ENCODE data around the gene ILF2. TPM values are rescaled to one million over a fixed set of nuclear protein-coding genes. Genes with fewer than 3 reads are reported as not detected.

The ILF2 gene
- total and polyA plus RNA-seq, 2 of the 13 experiments (the other 11 are each of a cell fraction or from before 2014, with no cell fraction given), result 292 to 366 TPM

- no peak for TF ChIP-seq ZNF362 (CRISPR knock-in tag; IDR thresholded peaks at IDR 0.05; ENCODE audit: borderline replicate concordance)
- no peak for TF ChIP-seq ZNF230 (CRISPR knock-in tag; IDR thresholded peaks at IDR 0.05)
- peak; percentile 58 for TF ChIP-seq POLR2AphosphoS5 (IDR thresholded peaks at IDR 0.05; ENCODE audit: low read depth, low read length)
- TF ChIP-seq POLR2G (IDR thresholded peaks at IDR 0.05; ENCODE audit: low read depth, low read length), result peak; percentile 71
- TF ChIP-seq ZNF549 (CRISPR knock-in tag; IDR thresholded peaks at IDR 0.05), result no peak
- TF ChIP-seq HBP1 (CRISPR knock-in tag; IDR thresholded peaks at IDR 0.05; ENCODE audit: low read depth), result no peak
- TF ChIP-seq ZNF770 (CRISPR knock-in tag; IDR thresholded peaks at IDR 0.05), result no peak
- peak; percentile 94 for TF ChIP-seq RBM22 (optimal IDR thresholded peaks at IDR 0.05; ENCODE audit: low read length)
- TF ChIP-seq ZSCAN20 (CRISPR knock-in tag; IDR thresholded peaks at IDR 0.05; ENCODE audit: borderline replicate concordance), result no peak
- no peak for TF ChIP-seq SOX5 (CRISPR knock-in tag; IDR thresholded peaks at IDR 0.05; ENCODE audit: borderline replicate concordance)
- TF ChIP-seq ZNF335 (CRISPR knock-in tag; IDR thresholded peaks at IDR 0.05), result no peak
- TF ChIP-seq ZFP62 (CRISPR knock-in tag; IDR thresholded peaks at IDR 0.05), result no peak
- peak in 1 of 2 experiments; percentile 40; a peak in 2 of 4 replicates for TF ChIP-seq POLR2A (IDR thresholded peaks at IDR 0.05; ENCODE audit: insufficient read depth in 1 of 2, low read depth in 2 of 2, low read length in 2 of 2)
These were observed 9.6 kb downstream of the ILF2 start (continued) for GRCh38 chr1:153661111-153661708.
